GM12873 (cell line): ENCODE data around the gene STIM1.

Experiments
- TF ChIP-seq, protein P1 (sequence below): IDR thresholded peaks from 2 replicates; pipeline ENCODE4 v1.5.1; 2012; ENCODE audit warnings: low read depth, mild to moderate bottlenecking, moderate library complexity, low read length, control low read depth; ENCODE audit not compliant: insufficient read depth; ENCODE audit errors: missing control alignments

STIM1 gene

DNA sequence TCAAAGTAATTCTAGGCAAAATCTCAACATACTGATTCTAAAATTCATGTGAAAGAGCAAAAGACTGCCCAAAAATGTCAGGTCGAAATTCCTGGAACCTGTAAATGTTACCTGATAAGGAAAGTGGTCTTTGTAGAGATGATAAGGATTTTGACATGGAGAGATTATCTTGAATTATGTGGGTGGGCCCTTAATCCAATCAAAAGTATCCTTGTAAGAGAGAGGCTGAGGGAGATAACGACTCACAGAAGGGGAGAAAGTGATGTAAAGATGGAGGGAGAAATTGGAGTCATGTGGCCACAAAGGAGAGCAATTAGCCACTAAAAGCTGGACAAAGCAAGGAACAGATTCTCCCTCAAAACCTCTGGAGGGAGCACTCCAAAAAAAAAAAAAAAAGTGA, 259.7 kb downstream of the STIM1 start:
- TF ChIP-seq, protein P1, sequence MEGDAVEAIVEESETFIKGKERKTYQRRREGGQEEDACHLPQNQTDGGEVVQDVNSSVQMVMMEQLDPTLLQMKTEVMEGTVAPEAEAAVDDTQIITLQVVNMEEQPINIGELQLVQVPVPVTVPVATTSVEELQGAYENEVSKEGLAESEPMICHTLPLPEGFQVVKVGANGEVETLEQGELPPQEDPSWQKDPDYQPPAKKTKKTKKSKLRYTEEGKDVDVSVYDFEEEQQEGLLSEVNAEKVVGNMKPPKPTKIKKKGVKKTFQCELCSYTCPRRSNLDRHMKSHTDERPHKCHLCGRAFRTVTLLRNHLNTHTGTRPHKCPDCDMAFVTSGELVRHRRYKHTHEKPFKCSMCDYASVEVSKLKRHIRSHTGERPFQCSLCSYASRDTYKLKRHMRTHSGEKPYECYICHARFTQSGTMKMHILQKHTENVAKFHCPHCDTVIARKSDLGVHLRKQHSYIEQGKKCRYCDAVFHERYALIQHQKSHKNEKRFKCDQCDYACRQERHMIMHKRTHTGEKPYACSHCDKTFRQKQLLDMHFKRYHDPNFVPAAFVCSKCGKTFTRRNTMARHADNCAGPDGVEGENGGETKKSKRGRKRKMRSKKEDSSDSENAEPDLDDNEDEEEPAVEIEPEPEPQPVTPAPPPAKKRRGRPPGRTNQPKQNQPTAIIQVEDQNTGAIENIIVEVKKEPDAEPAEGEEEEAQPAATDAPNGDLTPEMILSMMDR, result no peak

DNA sequence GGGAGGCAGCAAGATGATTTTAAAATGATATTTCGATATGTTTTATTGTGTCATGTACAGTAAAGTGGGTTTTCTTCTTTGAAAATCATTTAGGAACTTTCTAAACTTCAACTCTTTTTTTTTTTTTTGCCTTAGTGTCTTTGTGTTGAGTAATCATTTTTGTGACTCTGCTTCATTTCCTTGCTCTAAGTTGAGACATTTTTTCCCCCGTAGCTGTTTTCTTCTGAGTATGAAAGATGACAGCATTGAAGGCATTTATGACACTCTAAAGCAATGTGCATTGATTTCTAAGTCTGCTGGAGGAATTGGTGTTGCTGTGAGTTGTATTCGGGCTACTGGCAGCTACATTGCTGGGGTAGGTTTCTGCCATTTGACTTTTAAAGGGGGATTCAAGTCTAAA, 262.6 kb downstream of the STIM1 start:
- TF ChIP-seq, protein P1, result no peak

DNA sequence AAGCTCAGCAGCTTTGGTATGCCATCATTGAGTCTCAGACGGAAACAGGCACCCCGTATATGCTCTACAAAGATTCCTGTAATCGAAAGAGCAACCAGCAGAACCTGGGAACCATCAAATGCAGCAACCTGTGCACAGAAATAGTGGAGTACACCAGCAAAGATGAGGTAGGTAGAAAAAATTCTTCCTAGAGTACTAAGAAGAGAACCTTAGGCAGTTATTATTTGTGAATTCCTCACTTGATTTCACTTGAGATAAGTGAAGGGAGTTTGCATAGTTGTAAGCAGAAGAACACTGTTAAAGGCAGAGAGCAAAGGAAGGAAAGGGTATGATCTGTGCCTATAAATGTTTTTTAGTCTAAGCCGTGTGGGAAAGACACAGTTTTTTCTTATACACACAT, 267.8 kb downstream of the STIM1 start:
- TF ChIP-seq, protein P1, result no peak

DNA sequence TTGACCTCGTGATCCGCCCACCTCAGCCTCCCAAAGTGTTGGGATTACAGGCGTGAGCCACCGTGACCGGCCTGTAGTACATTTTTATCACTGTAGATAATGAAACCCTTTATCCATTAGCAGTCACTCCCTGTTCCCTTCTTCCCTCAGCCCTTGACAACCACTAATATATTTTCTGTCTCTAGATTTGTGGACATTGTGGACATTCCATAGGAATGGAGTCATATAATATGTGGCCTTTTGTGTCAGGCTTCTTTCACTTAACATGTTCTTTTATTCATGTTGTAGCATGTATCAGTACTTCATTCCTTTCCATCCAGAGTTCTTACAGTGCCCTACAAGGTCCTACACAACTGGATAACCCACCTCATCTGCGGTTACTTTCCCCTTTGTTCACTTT, 269.7 kb downstream of the STIM1 start:
- TF ChIP-seq, protein P1, result no peak

DNA sequence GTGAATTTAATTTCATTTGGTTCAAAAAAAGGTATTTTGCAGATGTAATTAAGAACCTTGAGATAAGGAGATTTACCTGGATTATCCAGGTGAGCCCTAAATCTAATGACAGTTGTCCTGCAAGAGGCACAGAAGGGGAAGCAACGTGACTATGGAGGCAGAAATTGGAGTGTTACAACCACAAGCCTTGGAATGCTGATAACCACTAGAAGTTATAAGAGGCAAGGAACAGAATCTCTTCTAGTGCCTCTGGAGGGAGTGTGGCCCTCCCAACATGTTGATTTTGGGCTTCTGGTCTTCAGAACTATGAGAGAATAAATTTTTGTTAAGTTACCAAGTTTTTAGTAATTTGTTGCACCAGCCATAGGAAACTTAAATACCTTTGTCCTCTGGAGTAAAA, 271.9 kb downstream of the STIM1 start:
- TF ChIP-seq, protein P1, result no peak

DNA sequence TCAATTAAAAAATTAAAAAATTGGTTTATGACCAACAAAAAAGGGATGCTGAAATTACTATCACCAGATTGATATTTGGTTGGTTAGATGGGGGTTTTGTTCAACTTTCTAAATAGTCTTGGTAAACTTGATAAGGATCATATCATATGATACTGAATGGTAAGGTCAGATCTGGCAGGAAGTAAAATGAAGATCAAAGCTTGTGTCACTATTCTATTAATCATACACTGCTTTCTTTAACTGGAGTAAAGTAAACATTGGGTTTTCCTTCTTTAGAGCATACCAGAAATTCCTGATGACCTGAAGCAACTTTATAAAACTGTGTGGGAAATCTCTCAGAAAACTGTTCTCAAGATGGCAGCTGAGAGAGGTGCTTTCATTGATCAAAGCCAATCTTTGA, 279.3 kb downstream of the STIM1 start:
- TF ChIP-seq, protein P1, result no peak

DNA sequence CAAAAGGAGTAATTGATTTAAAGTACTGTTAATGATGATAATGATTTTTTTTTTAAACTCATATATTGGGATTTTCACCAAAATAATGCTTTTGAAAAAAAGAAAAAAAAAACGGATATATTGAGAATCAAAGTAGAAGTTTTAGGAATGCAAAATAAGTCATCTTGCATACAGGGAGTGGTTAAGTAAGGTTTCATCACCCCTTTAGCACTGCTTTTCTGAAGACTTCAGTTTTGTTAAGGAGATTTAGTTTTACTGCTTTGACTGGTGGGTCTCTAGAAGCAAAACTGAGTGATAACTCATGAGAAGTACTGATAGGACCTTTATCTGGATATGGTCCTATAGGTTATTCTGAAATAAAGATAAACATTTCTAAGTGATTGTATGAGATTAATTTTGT, 283.0 kb downstream of the STIM1 start:
- TF ChIP-seq, protein P1, result no peak
